ENCODE measurements around the gene ACAA1.

DNA sequence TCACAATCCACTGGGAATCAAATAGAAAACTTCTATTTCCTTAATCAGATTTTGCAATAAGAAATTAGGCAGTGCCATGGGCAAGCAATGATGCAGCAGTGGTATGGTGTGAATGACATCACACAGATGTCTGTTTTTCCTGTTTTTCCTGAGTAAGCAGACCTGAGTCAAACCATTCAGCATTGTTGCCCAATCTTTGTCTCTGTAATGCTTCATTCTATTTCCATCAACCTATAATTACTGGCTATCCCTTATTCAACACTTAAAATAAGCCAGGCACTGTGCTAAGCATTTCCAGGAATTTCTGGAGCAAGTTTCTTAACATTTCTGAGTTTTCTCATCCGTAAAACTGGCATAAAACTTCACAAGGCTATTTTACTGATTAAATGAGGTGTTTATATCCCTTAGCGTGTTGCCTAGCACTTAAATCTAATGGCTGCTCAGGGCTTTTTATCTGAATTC lies 17.1 kb upstream of the ACAA1 start:
- TF ChIP-seq, protein P1, sequence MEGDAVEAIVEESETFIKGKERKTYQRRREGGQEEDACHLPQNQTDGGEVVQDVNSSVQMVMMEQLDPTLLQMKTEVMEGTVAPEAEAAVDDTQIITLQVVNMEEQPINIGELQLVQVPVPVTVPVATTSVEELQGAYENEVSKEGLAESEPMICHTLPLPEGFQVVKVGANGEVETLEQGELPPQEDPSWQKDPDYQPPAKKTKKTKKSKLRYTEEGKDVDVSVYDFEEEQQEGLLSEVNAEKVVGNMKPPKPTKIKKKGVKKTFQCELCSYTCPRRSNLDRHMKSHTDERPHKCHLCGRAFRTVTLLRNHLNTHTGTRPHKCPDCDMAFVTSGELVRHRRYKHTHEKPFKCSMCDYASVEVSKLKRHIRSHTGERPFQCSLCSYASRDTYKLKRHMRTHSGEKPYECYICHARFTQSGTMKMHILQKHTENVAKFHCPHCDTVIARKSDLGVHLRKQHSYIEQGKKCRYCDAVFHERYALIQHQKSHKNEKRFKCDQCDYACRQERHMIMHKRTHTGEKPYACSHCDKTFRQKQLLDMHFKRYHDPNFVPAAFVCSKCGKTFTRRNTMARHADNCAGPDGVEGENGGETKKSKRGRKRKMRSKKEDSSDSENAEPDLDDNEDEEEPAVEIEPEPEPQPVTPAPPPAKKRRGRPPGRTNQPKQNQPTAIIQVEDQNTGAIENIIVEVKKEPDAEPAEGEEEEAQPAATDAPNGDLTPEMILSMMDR (conservative IDR thresholded peaks at IDR 0.05; ENCODE audit: low read depth in 2 of 2), result no peak
- TF ChIP-seq, protein P2, sequence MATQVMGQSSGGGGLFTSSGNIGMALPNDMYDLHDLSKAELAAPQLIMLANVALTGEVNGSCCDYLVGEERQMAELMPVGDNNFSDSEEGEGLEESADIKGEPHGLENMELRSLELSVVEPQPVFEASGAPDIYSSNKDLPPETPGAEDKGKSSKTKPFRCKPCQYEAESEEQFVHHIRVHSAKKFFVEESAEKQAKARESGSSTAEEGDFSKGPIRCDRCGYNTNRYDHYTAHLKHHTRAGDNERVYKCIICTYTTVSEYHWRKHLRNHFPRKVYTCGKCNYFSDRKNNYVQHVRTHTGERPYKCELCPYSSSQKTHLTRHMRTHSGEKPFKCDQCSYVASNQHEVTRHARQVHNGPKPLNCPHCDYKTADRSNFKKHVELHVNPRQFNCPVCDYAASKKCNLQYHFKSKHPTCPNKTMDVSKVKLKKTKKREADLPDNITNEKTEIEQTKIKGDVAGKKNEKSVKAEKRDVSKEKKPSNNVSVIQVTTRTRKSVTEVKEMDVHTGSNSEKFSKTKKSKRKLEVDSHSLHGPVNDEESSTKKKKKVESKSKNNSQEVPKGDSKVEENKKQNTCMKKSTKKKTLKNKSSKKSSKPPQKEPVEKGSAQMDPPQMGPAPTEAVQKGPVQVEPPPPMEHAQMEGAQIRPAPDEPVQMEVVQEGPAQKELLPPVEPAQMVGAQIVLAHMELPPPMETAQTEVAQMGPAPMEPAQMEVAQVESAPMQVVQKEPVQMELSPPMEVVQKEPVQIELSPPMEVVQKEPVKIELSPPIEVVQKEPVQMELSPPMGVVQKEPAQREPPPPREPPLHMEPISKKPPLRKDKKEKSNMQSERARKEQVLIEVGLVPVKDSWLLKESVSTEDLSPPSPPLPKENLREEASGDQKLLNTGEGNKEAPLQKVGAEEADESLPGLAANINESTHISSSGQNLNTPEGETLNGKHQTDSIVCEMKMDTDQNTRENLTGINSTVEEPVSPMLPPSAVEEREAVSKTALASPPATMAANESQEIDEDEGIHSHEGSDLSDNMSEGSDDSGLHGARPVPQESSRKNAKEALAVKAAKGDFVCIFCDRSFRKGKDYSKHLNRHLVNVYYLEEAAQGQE (IDR thresholded peaks at IDR 0.05; ENCODE audit: unreplicated experiment), result no peak
- TF ChIP-seq CREB1 (CRISPR knock-in tag; IDR thresholded peaks at IDR 0.05; ENCODE audit: low read depth) (no peak), EZH2 (IDR thresholded peaks at IDR 0.05; ENCODE audit: low read depth, unreplicated experiment) (no peak), ZNF114 (CRISPR knock-in tag; IDR thresholded peaks at IDR 0.05) (no peak), EZH2phosphoT487 (IDR thresholded peaks at IDR 0.05; ENCODE audit: unreplicated experiment) (no peak)
- TF ChIP-seq, protein P3, sequence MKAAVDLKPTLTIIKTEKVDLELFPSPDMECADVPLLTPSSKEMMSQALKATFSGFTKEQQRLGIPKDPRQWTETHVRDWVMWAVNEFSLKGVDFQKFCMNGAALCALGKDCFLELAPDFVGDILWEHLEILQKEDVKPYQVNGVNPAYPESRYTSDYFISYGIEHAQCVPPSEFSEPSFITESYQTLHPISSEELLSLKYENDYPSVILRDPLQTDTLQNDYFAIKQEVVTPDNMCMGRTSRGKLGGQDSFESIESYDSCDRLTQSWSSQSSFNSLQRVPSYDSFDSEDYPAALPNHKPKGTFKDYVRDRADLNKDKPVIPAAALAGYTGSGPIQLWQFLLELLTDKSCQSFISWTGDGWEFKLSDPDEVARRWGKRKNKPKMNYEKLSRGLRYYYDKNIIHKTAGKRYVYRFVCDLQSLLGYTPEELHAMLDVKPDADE (IDR thresholded peaks at IDR 0.05), result no peak

All from GM23338 (cell line).